HG03558 (cell line): ENCODE data around the gene SDR42E1.

Experiments used
- ATAC-seq: cut with Tn5 transposase; IDR thresholded peaks from one replicate; pipeline ENCODE4 v1.9.1; 2021; ENCODE audit warnings: moderate number of reproducible peaks; ENCODE audit not compliant: unreplicated experiment; ENCODE audit errors: extremely low read depth

Gene SDR42E1

DNA sequence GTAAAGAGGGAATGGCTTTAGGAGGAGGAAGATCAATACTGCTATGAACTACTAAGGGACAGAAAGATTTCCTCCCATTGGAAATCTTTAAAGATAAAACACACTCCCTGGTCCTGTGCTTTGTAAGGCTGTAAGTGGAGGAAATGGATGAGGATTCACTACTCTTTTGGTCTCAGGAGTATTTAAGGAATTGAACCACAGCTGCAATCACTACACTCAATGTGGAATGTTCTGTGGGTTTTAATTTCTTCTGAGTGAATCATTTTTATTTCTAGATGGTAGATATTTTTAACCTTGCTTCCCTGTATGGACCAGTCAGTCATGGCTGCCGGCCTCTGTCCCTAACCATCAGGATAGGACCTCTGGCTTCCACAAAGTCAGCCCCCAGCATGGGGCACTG lies 65.6 kb downstream of the SDR42E1 start:
- ATAC-seq, result no peak

GRCh38 chr16:81942007-81942601 lies 69.2 kb downstream of the SDR42E1 start:
- no peak for ATAC-seq

DNA sequence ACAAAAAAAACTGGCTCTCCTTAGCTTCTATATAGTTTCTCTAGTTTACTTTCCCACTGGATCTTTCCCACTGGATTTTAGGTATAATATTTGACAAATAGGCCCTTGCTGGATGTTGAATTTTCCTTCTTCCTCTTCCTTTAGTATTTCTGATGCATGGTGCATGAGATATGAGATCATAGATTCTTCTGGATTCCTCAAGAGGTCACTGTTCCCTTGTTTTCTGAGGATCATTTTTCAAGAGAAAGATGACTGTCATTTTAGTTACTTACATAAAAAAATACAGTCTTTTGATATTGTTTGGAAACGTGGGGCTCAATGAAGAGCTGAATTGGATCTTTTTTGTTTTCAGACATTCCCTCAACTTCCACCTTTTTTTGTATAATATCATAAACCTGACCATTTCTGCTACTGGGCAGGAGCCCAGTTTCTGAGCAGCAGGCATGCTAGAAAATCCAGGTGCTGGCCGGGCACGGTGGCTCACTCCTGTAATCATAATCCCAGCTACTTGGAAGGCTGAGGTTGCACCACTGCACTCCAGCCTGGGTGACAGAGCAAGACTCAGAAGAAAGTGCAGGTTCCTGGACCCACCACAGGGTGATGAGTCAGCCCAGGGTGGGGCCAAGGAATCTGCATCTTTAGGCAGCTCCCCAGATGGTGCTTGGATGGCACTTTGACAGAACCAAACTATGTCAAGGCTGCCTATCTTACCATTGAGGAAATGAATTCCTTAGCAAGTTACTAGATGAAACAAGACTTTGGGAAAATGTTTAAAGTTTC lies 70.3 kb downstream of the SDR42E1 start:
- no peak for ATAC-seq

DNA sequence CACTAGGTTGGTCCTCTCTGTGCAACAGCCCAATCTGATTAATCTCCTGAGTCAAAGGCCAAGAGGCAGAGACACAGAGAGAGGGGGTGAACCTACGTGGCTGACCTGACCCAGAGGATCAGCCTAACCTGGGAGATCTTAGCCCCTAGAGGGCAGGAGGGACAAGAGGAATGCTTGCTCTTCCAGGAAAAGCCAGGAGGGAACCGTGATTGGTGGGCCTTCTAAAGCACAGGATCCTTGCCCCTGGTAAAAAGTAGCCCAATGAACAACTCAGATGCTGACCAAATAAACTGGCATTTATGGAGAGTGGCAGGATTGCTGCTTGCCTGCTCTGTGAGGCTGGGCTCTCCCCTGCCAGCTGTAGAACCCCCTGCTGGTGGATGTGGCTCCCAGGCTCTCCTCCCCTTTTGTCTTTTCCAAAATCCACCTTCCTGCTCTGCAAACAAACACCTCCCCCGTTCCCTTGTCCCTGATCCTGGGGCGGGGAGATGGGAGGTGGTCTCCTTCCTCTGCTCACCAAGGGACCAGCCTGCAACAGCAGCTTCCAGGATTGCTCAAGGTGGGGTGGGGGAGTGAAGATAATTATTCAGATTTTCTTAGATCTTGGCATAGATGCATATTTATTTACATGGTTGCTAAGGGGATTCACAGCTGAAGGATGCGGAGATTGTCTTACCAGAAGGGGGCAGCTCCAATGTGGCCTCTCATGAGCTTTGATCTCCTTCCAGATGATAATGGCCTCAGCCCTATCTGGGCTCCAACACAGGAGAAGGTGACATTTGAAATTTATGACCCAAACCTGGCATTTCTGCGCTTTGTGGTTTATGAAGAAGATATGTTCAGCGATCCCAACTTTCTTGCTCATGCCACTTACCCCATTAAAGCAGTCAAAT lies 71.9 kb downstream of the SDR42E1 start:
- ATAC-seq, result no peak
